GM19025 (cell line): ENCODE data around the gene SLC33A1.
"Not testable (repeated sequence)": the region's sequence is repeated elsewhere in the genome, so short reads cannot be mapped to it uniquely, and the experiment has no call there.

ENCODE experiments used
- ATAC-seq: cut with Tn5 transposase; IDR thresholded peaks from one replicate; pipeline ENCODE4 v1.9.1; 2021; ENCODE audit warnings: mild to moderate bottlenecking, low read depth, moderate library complexity; ENCODE audit not compliant: unreplicated experiment

Gene SLC33A1

DNA sequence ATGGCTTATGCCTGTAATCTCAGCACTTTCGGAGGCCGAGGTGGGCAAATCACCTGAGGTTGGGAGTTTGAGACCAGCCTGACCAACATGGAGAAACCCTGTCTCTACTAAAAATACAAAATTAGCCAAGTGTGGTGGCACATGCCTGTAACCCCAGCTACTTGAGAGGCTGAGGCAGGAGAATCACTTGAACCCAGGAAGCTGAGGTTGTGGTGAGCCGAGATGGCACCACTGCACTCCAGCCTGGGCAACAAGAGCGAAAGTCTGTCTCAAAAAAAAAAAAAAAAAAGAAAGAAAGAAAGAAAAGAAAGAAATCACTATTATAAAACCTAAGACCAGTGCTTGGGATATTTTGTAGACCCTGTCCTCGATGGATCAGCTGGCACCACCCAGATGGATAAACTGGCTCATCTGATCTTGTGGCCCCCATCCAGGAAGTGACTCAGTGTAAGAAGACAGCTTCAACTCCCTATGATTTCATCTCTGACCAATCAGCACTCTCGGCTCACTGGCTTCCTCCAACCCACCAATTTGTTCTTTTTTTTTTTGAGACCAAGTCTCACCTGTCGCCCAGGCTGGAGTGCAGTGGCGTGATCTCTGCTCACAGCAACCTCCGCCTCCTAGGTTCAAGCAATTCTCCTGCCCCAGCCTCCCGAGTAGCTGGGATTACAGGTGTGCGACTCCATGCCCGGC lies 8.2 kb upstream of the SLC33A1 start:
- not testable (repeated sequence) for ATAC-seq

DNA sequence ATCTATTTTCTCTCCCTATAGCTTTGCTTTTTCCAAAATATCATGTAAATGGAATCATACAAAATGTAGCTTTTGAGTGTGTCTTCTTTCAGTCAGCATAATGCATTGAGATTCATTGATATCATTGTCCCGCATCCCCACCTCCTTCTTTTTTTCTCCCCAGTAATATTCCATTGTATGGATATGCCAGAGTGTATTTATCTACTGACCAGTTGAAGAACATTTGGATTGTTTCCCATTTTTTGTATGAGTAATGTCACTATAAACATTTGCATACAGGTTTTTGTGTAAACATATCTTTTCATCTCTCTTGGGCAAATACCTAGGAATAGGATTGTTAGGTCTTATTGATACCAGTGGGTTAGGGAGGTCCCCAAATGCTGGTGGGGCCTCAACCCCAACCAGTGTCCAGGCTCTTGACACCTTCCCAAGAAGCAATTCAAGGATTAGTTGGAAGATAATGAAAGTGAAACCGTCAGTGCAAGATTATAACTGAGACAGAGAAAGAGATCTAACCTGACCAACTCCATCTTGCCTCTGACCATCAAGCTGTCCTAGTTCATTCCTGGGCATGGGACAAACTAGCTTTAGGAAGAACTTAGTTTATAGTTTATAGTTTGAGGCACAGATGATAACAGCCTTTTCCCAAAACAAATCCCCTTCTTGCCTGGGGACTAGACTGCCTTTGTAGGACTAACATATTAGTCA lies 7.4 kb upstream of the SLC33A1 start:
- no peak for ATAC-seq

DNA sequence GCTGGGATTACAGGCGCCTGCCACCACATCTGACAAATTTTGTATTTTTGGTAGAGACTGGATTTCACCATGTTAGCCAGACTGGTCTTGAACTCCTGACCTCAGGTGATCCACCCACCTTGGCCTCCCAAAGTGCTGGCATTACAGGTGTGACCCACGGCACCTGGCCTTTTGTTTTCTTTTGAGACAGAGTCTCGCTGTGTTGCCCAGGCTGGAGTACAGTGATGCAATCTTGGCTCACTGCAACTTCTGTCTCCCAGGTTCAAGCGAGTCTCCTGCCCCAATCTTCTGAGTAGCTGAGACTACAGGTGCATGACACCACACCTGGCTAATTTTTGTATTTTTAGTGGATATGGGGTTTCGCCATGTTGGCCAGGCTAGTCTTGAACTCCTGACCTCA lies 6.2 kb upstream of the SLC33A1 start:
- not testable (repeated sequence) for ATAC-seq

DNA sequence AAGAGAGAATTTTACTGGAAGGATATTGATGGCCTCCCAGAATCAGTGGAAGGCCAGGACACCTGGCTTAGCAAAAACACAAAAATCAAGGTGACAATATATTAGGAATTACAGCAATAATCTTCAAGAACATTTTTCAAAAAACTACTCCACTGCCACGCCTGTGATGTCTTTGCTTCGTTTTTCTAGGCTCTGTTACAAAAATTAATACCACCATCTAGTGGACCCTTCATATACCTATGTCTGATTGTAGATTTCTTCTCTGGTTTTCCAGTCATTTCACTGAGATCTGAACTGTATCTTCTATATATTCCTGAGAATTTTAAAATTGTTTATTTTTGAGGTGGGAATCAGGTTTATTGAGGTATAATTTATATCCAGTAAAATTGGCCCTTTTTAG lies 5.6 kb upstream of the SLC33A1 start:
- no peak for ATAC-seq

DNA sequence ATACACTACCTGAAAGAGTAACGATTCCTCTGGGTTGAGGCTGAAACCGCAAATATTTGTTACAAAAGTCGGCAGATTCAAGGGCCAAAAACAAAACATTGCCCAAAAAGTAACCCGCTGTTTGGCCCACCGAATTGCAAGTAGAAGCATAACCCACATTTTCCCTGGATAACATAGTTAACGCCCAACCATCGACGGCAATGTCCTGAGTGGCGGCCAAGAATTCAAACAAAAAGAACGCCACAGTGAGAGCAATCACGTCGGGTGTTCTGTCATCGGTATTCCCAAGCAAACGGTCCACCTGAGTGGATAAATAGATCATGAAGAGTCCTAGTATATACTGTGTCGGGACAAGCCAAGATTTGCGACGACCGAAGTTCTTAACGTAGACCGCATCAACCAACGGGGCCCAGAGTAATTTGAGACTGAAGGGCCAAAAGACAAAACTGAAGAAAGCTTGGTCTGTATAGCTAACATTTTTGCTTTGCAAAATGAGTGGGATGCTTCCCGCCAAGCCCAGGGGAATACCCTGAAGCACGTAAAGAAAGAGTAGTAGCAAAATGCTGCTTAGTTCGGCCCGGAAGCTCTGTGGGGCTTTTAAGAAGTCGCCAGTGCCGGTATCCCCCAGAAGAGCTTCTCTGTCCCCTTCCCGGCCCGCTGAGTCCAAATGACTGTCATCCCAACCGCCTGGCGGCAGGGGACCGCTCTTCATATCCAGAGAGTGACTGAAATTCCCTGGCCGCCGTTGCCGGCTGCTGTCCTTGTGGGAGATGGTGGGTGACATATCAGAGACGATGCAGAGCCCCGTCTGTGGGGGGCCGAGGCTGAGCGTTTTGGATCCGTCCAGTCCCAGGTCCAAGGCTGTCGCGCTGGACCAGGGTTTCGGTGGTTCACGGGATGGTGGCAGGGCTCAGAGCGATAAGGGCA lies 750 bp downstream of the SLC33A1 start:
- no peak for ATAC-seq

GRCh38 chr3:155852341-155852740 lies 1.9 kb downstream of the SLC33A1 start:
- ATAC-seq: no peak

DNA sequence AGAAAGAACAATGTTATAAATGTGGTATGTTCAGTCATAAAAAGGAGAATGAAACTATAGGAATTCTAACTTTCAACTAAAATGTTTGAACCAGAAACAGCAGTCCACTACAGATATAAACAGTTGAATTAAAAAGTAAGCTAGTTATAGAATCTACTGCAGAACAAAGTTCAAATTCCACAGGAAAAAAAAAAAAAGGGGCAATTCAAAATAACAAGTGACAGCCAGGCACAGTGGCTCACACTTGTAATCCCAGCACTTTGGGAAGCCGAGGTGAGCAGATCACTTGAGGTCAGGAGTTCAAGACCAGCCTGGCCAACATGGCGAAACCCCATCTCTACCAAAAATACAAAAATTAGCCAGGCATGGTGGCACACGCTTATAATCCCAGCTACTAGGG lies 4.8 kb downstream of the SLC33A1 start:
- ATAC-seq: not testable (repeated sequence)

DNA sequence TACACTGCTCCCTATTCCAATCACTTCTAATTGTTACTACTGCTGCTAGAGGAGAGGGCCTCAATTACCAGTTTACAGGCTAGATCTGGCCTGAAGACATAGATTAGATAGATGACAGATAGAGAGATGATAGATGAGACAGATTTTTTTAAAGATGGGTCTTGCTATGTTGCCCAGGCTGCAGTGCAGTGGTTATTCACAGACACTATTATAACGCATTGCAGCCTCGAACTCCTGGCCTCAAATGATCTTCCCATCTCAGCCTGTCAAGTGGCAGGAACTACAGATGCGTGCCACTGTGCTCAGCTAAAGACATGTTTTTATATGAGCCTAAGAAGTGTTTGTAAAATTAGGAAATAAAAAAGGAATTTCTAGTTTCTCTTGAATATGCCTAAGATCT lies 6.2 kb downstream of the SLC33A1 start:
- ATAC-seq: no peak

- ATAC-seq: no peak
These were observed 8.1 kb downstream of the SLC33A1 start for GRCh38 chr3:155846119-155846518.

- no peak for ATAC-seq
These were observed 10.7 kb downstream of the SLC33A1 start for GRCh38 chr3:155843569-155843968.

DNA sequence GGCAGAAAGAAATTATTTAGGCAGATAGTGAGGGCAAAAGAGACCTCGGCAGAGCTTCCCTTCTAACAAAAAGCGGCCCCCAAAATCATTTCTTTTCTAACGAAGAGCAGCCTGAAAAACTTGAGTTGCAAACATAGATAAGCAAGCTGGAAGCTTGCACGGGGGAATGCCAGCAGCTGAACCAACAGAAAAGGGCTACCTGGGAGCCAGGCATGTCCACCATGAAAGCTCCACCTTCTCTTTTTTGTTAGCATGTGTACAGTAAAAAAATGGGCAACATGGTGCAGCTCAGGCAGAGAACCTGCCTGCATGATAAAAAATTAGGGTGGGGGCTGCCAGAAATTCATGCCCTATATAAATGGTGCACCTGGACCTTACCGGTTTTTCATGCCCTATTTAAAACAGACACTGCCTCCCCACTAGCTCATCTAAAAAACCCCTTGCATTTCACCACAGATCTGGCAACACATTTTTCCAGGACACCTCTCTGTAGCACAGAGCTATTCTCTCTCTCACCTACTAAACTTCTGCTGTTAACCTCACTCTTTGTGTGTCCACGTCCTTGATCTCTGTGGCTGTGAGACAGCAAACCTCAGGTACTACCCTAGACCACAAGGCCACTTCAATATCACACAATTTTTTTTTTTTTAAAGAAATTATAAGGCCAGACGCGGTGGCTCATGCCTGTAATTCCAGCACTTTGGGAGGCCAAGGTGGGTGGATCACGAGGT lies 18.7 kb downstream of the SLC33A1 start:
- no peak for ATAC-seq

- ATAC-seq: not testable (repeated sequence)
These were observed 25.6 kb downstream of the SLC33A1 start for GRCh38 chr3:155828490-155829098.

DNA sequence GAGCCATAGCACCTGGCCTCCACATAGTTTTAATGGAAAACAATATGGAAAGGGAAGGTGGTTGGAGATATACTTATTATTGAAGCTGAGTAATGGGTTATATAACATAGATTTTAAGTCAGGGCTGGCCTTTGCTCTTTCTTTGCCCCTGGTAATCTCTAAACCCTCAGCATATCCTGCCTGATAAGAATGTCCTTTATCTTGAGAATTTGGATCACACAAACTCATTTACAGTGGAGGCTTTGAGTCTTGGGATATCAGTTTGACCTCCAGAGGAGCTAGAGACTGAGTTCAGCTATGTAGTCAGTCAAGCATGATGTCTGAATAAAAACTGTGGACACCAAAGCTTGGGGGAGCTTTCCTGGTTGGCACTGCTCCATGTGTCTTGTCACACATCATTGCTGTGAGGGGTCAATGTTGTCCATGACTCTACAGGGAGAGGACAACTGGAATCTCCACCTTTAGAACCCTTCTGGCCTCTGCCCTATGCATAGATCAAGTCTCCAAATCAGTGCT lies 39.1 kb downstream of the SLC33A1 start:
- ATAC-seq: no peak

DNA sequence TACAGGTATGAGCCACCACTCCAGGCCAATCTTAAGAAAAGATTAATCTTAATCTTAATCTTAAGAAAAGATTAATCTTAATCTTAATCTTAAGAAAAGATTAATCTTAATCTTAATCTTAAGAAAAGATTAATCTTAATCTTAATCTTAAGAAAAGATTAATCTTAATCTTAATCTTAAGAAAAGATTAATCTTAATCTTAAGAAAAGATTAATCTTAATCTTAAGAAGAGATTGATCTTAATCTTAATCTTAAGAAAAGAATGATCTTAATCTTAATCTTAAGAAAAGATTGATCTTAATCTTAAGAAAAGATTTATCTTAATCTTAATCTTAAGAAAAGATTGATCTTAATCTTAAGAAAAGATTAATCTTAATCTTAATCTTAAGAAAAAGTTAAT lies 41.0 kb downstream of the SLC33A1 start:
- not testable (repeated sequence) for ATAC-seq

DNA sequence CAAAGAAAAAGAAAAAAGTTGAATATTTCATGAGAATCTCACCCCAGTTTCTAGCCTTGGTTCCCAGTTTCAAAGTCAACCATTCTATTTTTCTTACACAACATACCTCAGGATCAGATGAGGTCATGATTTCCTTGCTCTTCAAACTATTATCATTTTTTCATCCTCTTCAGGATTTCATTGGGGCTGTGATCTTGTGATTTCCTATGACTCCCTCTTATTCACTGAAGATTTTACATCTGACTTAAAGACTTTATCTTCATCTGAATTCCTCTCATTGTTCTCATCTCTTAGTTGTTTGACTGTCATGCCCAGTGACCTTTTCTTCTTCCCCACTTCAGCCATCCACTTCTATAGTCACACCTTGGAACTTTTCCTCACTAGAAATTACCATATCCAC lies 45.0 kb downstream of the SLC33A1 start:
- no peak for ATAC-seq

GRCh38 chr3:155807823-155808222 lies 46.4 kb downstream of the SLC33A1 start:
- ATAC-seq: no peak

- ATAC-seq: peak; percentile 97
These were observed 48.2 kb downstream of the SLC33A1 start, which contains the start of gene C3orf33 for GRCh38 chr3:155805802-155806618. Gene C3orf33, minus strand, starts transcription at chr3:155806278. Its CDS starts 26 bp downstream, at chr3:155806252.

GRCh38 chr3:155805204-155805801 lies 48.9 kb downstream of the SLC33A1 start:
- ATAC-seq: no peak
